Mucosa of rectum (tissue), 2 donors: ENCODE measurements around the gene PHF13.

Experiments used
- H3K27ac ChIP-seq, 2 donors: one replicate each; pipeline ENCODE4 v1.7.0; 2013; ENCODE audit warnings: inconsistent platforms in 2 of 2, low read depth in 2 of 2, low read length in 2 of 2
- H3K27me3 ChIP-seq, 2 donors: one replicate each; pipeline ENCODE4 v1.7.0; 2013; ENCODE audit warnings: low read length in 2 of 2; ENCODE audit not compliant: control insufficient read depth in 2 of 2, insufficient read depth in 2 of 2
- H3K36me3 ChIP-seq, 2 donors: one replicate each; pipeline ENCODE4 v1.7.0; 2013; ENCODE audit warnings: low read length in 2 of 2; ENCODE audit not compliant: control insufficient read depth in 2 of 2, insufficient read depth in 2 of 2
- H3K4me1 ChIP-seq, 2 donors: one replicate each; pipeline ENCODE4 v1.7.0; 2013; ENCODE audit warnings: low read length in 2 of 2, mild to moderate bottlenecking in 1 of 2; ENCODE audit not compliant: control insufficient read depth in 2 of 2, insufficient read depth in 2 of 2
- H3K4me3 ChIP-seq, 2 donors: one replicate each; pipeline ENCODE4 v1.7.0; 2013; ENCODE audit warnings: low read length in 2 of 2
- H3K9ac ChIP-seq, 2 donors: one replicate each; pipeline ENCODE4 v1.7.0; 2013; ENCODE audit warnings: low read length in 2 of 2, low read depth in 1 of 2, mild to moderate bottlenecking in 1 of 2
- H3K9me3 ChIP-seq, 2 donors: one replicate each; pipeline ENCODE4 v1.7.0; 2013; ENCODE audit warnings: low read length in 2 of 2; ENCODE audit not compliant: control insufficient read depth in 2 of 2
- donor health status: healthy.
- donor health status: Normal muscosa, but diverticular disease.

Gene PHF13

DNA sequence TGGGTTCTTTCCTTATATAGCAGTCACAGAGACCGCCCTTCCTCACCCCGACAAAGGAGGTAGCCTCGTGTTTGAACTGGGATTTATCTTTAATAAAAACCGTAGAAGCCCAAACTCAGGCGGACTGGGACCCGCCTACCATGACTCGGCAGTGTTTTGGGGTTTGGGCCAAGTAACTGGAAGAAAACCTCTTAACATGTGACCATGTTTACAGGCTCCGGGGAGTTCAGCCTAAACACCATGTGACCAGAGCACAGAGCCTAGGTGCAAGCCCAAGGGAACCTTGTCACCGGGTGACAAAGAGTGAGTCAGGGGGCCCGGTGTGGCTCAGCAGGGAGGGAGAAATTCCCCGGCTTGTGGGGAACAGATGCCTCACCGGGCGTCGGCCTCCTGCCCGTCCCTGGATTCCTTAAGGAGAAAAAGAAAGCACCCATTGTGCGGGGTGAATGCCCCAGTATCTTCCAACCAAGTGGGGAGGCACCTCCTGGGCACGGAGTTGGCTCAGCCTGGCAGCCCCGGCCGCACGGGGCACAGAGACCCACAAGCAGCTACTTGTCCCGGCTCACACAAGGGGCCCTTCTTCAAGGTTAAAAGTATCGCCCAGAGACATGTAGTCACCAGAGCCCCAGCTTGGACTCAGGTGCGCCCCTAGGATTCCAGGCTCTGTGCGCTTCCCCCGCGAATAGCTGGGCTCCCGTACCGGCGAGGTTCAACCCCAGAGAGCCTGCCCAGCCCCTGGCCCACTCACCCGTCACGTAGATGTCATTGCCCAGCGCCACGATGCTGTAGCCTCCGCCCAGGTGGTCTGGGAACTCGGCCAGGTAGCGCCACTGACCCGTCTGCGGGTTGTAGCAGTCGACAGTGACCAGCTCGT is 12.2 kb upstream of the PHF13 start:
- H3K4me3 ChIP-seq, result peak overlapping the region; percentile 81 to 89
- peak overlapping the region; percentile 95 to 98 for H3K27ac ChIP-seq
- peaks cover 30 to 34% of the 10 kb centered on the region in 2 donors for H3K4me1 ChIP-seq
- peak overlapping the region; percentile 80 to 91 for H3K9ac ChIP-seq
- no peaks in the 10 kb centered on the region for H3K27me3 ChIP-seq
- no peaks in the 10 kb centered on the region for H3K9me3 ChIP-seq
- H3K36me3 ChIP-seq, result peaks cover 15 to 24% of the 10 kb centered on the region in 2 donors

DNA sequence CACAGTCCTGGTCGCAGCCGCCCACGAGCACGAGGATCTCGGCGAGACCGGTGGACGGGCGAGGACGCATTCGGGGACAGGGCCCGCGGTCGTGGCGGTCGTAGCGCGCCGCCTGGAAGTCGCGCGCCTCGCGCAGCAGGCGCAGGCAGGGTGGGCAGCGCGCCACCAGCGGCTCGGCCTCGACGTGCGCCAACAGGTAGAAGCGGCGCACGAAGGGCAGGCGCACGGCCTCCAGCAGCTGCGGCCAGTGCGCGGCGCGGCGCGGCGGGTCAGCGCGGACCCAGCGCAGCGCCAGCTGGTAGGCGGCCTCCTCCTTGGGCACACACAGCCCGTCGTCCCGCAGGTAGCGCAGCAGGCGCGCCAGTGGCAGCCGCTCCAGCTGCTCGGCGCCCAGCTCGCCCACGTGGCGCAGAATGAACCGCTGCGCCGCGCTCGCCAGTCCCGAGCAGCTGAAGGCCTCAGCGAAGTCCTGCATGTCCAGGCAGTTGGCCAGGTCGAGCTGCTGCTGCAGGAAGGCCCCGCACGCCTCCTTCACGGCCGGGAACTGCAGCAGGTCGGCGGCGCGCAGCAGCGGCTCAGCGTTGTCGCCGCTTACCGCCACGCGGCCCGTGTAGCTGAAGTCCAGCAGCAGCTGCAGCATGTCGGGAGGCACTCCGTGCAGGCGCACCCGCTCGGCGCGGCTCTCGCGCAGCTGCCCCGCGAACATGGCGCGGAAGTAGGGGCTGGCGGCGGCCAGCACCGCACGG is 11.4 kb upstream of the PHF13 start:
- Histone ChIP-seq H3K9me3 (no peaks in the 10 kb centered on the region), H3K9ac (peak overlapping the region; percentile 80 to 91), H3K4me3 (peak overlapping the region; percentile 81 to 89), H3K27ac (peak overlapping the region; percentile 95 to 98), H3K36me3 (peaks cover 8 to 16% of the 10 kb centered on the region in 2 donors), H3K27me3 (no peaks in the 10 kb centered on the region), H3K4me1 (peaks cover 30 to 31% of the 10 kb centered on the region in 2 donors)

DNA sequence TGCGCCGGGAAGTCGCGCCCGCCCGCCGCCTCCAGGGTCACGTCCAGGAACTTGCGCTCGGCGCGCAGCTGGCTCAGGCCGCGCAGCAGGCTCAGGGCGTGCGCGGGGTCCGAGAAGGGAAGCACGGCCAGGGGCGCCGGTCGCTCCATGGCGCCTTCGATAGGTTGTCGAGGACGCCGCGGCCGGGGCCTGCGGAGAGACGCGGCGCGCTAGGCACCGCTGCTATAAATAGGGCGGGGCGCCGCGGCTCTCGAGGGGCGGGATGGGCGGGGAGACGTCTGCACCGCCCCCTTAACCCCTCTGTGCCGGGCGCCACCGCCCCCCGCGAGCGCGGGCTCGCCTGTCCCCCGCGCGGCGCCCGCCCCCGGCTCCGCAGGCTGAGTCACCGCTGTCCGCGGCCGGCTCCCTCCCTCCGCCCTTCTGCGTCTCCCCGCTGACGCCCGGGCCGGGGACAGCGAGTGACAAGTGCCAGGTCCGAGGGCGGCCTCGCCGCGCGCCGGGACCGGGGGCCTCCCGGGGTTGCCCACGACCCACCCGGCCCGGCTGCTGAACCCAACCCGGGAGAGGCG is 10.8 kb upstream of the PHF13 start, which contains the start of gene KLHL21:
Gene KLHL21 (minus strand): TSS at position 201 of the 569 bp plus-strand sequence. CDS start 52 bp downstream, at position 149.
- Histone ChIP-seq H3K4me1 (peaks cover 30 to 31% of the 10 kb centered on the region in 2 donors), H3K9ac (peak within 1 kb of the TSS; percentile 91 to 92), H3K27ac (peak within 1 kb of the TSS; percentile 95 to 98), H3K27me3 (no peaks in the 10 kb centered on the region), H3K4me3 (peak within 1 kb of the TSS; percentile 81 to 89), H3K36me3 (peaks cover 3 to 10% of the 10 kb centered on the region in 2 donors), H3K9me3 (no peaks in the 10 kb centered on the region)

DNA sequence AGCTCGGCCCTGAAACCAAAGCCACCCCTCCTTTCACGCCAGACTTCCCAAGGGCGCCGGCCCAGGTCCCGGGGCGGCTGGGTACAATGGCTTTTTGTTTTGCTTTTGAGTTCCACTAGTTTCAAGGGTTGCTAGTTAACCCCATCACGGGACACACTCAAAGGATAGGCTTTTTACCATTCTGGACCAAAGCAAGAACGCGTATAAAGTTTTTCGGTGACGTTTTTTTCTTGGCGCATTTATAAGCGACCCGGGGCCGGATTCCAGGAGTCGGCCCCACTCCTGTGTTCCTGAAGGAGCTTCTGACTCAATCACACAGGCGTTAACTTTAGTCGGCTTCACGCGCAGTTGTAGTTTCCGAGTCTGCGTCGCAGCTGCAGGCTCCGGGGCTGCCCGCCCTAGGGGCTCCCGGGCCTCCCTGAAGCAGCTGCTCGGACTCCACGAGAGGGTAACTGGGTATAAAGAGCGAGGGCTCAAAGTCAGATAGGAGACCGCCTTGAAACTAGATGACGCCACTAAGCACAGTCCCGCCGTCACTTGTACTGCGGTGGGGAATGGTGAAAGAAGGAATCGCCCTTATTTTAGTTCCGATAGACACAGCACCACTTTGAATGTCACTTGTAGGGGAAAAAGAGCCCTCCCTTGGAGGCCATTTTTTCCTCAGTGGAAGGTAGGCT is 10.2 kb upstream of the PHF13 start:
- H3K9me3 ChIP-seq, result no peaks in the 10 kb centered on the region
- H3K9ac ChIP-seq, result peak overlapping the region; percentile 91 to 92
- H3K27ac ChIP-seq, result peak overlapping the region; percentile 95 to 98
- peak overlapping the region; percentile 81 to 89 for H3K4me3 ChIP-seq
- peaks cover 30 to 31% of the 10 kb centered on the region in 2 donors for H3K4me1 ChIP-seq
- H3K36me3 ChIP-seq, result peaks cover 0 to 6% of the 10 kb centered on the region in 2 donors
- H3K27me3 ChIP-seq, result no peaks in the 10 kb centered on the region

DNA sequence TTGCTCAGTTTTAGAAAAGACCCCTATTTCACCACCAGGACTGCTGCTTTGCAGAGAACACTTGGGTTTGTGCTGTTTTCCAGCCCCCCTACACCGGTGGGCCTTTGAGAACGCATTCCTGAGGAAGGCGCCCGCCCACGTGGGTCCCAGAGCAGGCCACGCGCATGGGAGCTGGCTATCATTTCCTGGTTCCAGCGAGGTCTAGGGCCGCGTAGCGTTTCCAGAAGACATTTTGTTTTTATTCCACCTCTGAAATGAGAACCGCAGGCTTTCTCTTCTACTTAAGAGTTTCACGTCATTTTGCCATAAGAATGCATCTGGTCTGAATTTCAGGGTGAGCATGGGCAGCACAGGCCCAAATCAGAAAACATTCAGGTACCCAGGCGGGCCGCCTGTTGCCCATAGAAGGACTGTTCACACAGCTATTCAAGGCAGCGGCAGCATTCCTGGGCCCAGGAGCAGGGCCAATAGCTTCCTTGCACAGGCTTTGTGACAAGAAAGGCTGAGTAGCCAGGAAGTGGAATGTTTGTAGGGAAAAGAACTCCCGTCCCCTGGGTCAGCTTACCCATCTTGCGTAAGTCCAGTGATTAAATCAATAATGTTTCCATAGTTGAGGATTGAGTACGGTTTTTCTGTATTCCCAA is 9.5 kb upstream of the PHF13 start:
- Histone ChIP-seq H3K4me3 (peak overlapping the region; percentile 81 to 89), H3K36me3 (peaks cover 0 to 3% of the 10 kb centered on the region in 2 donors), H3K27ac (peak overlapping the region; percentile 95 to 98), H3K9ac (peak overlapping the region; percentile 91 to 92), H3K9me3 (no peaks in the 10 kb centered on the region), H3K4me1 (peaks cover 27 to 31% of the 10 kb centered on the region in 2 donors), H3K27me3 (no peaks in the 10 kb centered on the region)

DNA sequence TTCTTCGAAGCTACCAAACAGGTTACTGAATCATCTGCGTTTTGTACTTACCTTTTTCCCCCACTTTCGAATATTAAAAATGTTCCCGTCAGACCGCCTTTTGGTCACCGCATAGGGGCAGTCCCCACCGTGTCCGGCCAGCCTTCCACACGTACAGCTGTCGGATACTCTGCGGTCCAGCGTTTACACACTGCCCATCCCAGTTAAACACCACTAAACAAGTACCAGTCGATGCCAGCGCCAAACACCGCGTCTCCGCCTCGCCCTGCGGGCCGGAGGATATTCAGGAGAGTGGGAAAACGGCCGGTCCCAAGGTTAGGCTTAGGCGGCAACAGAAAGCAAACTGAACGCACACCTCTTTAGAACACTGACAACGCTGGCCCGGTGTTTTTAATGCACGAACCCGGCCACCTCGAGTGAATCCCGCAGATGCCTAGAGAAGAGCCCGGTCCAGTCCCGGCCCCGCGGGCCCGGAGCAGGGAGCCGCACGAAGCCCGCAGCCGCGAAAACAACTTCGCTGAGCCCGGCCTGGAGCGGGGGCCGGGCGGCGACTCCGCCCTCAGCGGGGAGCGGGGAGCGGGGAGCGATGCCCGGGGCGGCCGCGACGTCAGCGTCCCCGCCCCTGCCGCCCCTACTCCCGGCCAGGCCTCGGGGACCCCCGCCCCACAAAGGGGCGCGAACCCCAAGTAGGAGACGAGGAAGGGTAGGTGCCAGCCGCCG is 730 bp upstream of the PHF13 start:
- H3K27ac ChIP-seq, result peak overlapping the region; percentile 90 to 92
- no peaks in the 10 kb centered on the region for H3K9me3 ChIP-seq
- peaks cover 1 to 2% of the 10 kb centered on the region in 2 donors for H3K36me3 ChIP-seq
- peak overlapping the region; percentile 87 to 96 for H3K4me3 ChIP-seq
- H3K9ac ChIP-seq, result peak overlapping the region; percentile 82 to 88
- H3K4me1 ChIP-seq, result peaks cover 0 to 11% of the 10 kb centered on the region in 2 donors
- no peaks in the 10 kb centered on the region for H3K27me3 ChIP-seq

DNA sequence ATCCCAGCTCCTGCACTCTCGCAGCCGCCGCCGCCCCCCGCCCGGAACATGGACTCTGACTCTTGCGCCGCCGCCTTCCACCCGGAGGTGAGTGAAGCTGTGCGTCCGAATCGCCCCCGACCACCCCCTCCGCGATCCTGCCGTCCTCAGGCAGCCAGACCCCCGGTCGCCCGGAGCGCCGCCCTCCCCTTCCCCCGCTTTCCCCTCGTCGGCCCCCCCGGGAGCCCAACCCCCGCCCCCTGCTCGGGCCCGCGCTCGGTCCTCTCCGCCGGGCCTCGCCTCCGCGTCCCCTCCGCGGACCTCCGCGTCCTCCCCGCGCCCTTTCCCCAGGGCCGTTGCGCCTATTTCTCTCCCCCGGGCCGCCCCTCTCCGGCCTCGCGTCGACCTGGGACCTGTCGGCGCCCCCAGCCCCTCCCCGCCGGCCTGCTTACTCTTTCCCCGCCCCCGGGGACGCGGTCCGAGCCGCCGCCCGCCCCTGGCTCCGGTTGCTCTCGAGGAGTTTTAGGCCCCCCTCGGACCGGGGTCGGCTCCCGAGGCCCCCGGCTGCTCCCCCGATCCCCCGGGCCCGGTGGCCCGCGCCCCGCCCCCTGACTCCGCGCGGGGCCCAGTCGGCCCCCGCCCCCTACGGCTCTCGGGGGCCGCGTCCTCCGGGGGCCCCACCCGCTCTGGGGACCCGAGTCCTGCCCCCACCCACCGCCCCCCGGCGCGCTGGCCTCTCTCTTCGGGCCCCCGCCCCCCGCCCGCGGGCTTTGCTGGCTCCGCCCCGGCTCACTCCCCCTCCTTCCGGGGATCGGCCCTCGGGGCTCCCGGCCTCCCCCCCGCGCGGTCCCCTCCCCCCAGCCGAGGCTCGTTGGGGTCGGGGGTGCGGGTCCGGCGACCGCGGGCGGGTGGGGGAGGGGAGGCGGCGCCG is 743 bp downstream of the PHF13 start:
- peaks cover 2 to 4% of the 10 kb centered on the region in 2 donors for H3K36me3 ChIP-seq
- H3K27ac ChIP-seq, result peak overlapping the region; percentile 78 to 84
- H3K9me3 ChIP-seq, result no peaks in the 10 kb centered on the region
- peak overlapping the region; percentile 68 to 72 for H3K4me3 ChIP-seq
- H3K9ac ChIP-seq, result peak overlapping the region; percentile 32 to 72
- peaks cover 0 to 11% of the 10 kb centered on the region in 2 donors for H3K4me1 ChIP-seq
- H3K27me3 ChIP-seq, result no peaks in the 10 kb centered on the region

DNA sequence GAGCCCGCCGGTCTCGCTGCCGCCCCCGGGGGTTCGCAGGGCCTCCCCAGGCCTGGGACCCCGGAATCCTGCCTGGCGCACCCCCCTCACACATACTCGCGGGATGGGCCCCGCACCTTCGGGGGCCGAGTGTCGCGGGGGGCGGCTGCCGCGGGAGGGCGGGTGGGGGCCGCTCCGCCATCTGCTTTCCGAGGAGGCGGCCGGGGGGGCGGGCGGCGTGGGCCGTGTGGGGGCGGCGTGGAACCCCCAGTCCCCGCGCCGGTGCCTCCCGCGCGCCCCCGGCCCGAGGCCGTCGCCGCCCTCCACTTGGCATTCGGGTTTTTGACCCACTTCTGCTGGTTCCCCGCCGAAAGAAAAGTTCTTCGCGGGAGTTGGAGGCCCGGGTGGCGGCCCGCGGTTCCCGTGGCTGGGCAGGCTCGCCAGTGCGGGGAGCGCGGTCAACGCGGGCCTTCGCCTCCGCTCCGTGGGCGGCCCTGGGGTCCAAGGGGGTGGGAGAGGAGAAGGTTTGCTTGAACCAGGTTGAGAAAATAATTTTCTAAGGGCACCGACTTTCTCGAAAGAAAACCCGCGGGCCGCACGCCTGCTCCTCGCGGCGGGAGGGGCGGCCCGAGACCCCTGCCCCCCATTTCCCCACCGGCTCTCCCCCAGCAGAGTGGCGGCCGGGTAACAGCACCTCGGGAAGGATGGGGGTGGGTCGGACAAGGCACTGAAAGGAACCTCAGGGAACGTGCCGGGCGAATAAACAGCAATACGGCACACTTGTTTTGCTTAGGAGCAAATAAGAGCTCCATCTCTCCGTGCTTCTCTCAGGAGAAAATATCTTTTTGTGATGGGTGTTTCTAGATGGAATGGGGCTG is 1.6 kb downstream of the PHF13 start:
- H3K4me1 ChIP-seq, result peaks cover 0 to 11% of the 10 kb centered on the region in 2 donors
- no peaks in the 10 kb centered on the region for H3K9me3 ChIP-seq
- peak overlapping the region; percentile 40 to 57 for H3K4me3 ChIP-seq
- no peaks in the 10 kb centered on the region for H3K27me3 ChIP-seq
- peaks cover 6 to 11% of the 10 kb centered on the region in 2 donors for H3K36me3 ChIP-seq
- peak overlapping the region; percentile 26 to 47 for H3K9ac ChIP-seq
- peak overlapping the region in 1 of 2 donors; percentile 38 for H3K27ac ChIP-seq
